HG03175 (cell line): Measurements from ENCODE around the gene TRMT11.
A peak's percentile ranks its signal among the peaks of the same experiment; 100 is the strongest.
"Not testable (repeated sequence)": the region's sequence is repeated elsewhere in the genome, so short reads cannot be mapped to it uniquely, and the experiment has no call there.

Experiments used
- ATAC-seq: cut with Tn5 transposase; IDR thresholded peaks from one replicate; pipeline ENCODE4 v1.9.1; 2021; ENCODE audit warnings: mild to moderate bottlenecking, moderate library complexity; ENCODE audit not compliant: unreplicated experiment

Gene TRMT11

GRCh38 chr6:126040826-126041225 is 54.5 kb downstream of the TRMT11 start:
- ATAC-seq = no peak

- ATAC-seq = no peak
Measured at GRCh38 chr6:126041516-126041915, 55.2 kb downstream of the TRMT11 start.

- no peak for ATAC-seq
Measured at GRCh38 chr6:126042001-126042419, 55.7 kb downstream of the TRMT11 start.

GRCh38 chr6:126047648-126048047 is 61.3 kb downstream of the TRMT11 start:
- ATAC-seq = no peak

- ATAC-seq = no peak
Measured at GRCh38 chr6:126048635-126049034, 62.3 kb downstream of the TRMT11 start.

- no peak for ATAC-seq
Measured at GRCh38 chr6:126050795-126051194, 64.5 kb downstream of the TRMT11 start.

GRCh38 chr6:126051791-126052190 is 65.5 kb downstream of the TRMT11 start:
- ATAC-seq = no peak

GRCh38 chr6:126052485-126052884 is 66.1 kb downstream of the TRMT11 start:
- no peak for ATAC-seq

GRCh38 chr6:126054258-126054702 is 67.9 kb downstream of the TRMT11 start:
- ATAC-seq = no peak

GRCh38 chr6:126054802-126055201 is 68.5 kb downstream of the TRMT11 start:
- ATAC-seq = no peak

- ATAC-seq = no peak
Measured at GRCh38 chr6:126055449-126055848, 69.1 kb downstream of the TRMT11 start.

GRCh38 chr6:126056355-126057004 is 70.1 kb downstream of the TRMT11 start:
- ATAC-seq = no peak

- not testable (repeated sequence) for ATAC-seq
Measured at GRCh38 chr6:126058085-126058484, 71.7 kb downstream of the TRMT11 start.

GRCh38 chr6:126060400-126060799 is 74.1 kb downstream of the TRMT11 start:
- no peak for ATAC-seq

- peak; percentile 72 for ATAC-seq
Measured at GRCh38 chr6:126063512-126064146, 77.3 kb downstream of the TRMT11 start.

GRCh38 chr6:126064257-126064747 is 78.0 kb downstream of the TRMT11 start:
- ATAC-seq = no peak

GRCh38 chr6:126064748-126065401 is 78.5 kb downstream of the TRMT11 start:
- ATAC-seq = no peak

- no peak for ATAC-seq
Measured at GRCh38 chr6:126066053-126067048, 80.0 kb downstream of the TRMT11 start.

- no peak for ATAC-seq
Measured at GRCh38 chr6:126067073-126067472, 80.7 kb downstream of the TRMT11 start.

- ATAC-seq = no peak
Measured at GRCh38 chr6:126069449-126069848, 83.1 kb downstream of the TRMT11 start.
